22Rv1 (cell line): ENCODE data around the gene TOMM20.
"Not testable (repeated sequence)": the region's sequence is repeated elsewhere in the genome, so short reads cannot be mapped to it uniquely, and the experiment has no call there.

Experiments
- CTCF ChIP-seq: fragments of 450-650 bp; IDR thresholded peaks from 2 replicates; pipeline ENCODE4 v1.5.1; 2017; ENCODE audit warnings: mild to moderate bottlenecking
- ZFX ChIP-seq: fragments of 450-650 bp; IDR thresholded peaks from 2 replicates; pipeline ENCODE4 v1.6.1; 2017; ENCODE audit warnings: antibody characterized with exemption, borderline replicate concordance

DNA sequence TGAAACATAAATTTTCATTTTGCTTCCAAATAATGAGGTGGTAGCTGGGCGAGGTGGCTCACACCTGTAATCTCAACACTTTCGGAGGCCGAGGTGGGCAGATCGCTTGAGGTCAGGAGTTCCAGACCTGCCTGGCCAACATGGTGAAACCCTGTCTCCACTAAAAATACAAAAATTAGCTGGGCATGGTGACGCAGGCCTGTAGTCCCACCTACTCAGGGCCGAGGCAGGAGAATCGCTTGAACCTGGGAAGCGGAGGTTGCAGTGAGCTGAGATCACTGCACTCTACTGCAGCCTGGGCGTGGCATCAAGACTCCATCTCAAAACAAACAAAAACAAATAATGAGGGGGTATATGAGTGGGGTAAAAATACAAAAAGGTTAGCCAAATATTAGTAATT is 31.3 kb upstream of the TOMM20 start:
- TF ChIP-seq CTCF, ZFX: not testable (repeated sequence)
